Retina (tissue), 1 donor: ENCODE measurements around the gene LMO2.

Source experiments
- DNase-seq: peaks from one replicate; pipeline ENCODE4 v3.0.0-alpha.2; 2016

Gene LMO2

GRCh38 chr11:33885338-33886005 is 6.4 kb downstream of the LMO2 start:
- no peak for DNase-seq

- DNase-seq = no peak
Measured at GRCh38 chr11:33884601-33885000, 7.3 kb downstream of the LMO2 start.

- DNase-seq = no peak
Measured at GRCh38 chr11:33884035-33884434, 7.8 kb downstream of the LMO2 start.

DNA sequence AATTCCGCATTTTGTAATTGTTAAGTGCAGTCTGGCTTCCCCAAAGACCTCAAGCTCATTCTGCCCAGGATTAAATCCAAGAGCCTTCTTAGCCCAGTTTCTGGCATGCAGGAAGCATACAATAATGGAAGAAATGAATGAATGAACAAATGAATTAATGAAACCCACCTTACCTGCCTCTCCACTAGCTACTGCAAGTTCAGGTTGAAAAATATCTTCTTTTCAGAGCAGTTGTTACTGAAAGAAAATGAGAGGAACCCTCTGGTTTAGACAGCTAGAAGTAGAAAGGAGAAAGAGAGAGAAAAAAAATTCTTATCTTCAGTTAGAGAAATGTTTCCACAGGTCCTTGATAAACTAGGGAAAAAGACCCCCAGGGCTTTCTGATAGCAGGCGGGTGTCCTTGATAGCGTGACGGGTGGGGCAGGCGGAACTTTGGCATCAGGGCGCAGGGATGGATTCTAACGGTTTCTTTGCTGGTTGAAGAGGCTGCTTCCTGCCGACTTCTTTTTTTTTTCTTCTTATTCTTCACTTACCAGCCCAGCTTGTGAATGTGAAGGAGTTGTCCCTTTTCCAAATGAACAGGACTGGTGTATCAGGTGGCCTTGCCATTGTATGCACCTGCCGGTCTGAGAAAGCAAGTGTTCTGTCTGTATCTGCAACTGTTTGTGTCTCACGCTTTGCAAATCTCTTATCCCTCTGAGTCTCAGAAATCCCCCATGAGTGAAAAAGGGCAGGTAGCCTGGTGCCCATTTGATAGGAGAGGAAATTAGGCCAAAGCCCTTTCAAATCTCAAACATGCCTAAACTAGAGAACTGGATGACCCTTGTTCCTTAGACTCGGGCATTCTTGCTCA is 10.0 kb downstream of the LMO2 start:
- DNase-seq = no peak

DNA sequence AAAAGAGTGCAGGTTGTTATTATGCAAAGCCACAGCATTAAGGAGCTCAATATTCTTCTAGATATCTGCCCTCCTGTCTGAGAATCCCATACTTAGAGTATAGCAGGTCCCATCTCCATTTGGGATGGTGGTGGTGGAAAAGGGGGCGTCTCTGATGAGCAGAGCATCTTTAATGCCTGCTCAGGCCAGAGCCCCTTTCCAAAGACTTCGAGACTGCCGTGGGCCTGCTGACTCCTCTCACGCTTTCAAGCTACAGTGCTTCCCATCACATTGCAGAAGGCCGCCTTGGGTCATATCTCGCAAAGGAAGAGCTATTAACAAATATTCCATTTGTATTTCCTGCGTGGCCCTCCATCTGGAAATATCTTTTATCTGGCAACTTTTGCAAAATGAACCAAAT is 10.9 kb downstream of the LMO2 start:
- no peak for DNase-seq

- no peak for DNase-seq
Measured at GRCh38 chr11:33879375-33879774, 12.5 kb downstream of the LMO2 start.

DNA sequence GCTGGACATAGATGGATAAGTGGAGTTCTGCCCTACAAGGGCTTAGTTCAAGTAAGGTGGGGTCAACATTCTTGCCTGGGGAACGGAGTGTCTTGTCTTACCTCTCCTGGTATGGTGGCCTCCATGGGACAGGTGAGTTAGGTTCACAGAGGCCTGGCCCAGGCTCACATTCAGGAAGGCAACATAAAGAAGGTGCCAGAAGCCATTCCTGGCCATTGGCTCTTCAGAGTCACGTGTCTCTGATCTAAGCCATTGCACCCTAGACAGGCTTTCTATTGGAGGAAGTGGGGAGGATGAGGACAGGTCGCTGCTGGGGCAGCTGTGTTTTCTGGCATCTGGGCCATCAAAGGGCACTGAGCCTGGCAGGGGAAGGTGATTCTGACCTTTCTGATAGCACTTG is 14.8 kb downstream of the LMO2 start:
- DNase-seq = no peak

DNA sequence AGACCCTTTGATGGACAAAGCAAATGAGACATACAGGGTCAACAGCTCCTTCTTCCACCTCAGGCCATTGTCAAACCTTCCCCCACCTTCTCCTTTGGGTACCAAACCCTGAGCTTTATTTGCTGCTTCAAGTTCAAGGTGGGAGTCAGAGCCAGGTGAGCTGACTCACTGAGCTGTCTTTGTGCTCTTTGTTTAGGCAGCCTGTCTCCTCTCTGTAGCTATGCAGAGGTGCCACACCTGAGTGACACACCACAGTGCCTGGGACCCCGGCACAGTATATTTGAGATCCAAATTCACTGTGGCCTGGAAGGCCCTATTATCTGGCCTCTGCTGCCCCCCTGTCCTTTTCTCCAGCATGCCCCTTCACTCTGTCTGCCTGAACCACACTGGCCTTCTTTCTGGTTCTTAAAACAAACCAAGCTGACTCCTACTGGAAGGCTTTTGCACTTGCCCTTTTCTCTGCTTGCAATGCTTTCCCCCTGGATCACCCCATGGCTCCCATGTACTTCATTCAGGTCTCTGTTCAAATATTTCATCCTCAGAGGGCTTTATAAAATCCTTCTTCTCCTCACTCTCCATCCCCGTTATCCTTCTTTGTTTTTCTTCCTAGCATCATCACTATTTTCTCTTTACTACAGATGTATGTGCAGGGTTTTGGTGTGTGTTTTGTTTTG is 16.1 kb downstream of the LMO2 start:
- DNase-seq = no peak

DNA sequence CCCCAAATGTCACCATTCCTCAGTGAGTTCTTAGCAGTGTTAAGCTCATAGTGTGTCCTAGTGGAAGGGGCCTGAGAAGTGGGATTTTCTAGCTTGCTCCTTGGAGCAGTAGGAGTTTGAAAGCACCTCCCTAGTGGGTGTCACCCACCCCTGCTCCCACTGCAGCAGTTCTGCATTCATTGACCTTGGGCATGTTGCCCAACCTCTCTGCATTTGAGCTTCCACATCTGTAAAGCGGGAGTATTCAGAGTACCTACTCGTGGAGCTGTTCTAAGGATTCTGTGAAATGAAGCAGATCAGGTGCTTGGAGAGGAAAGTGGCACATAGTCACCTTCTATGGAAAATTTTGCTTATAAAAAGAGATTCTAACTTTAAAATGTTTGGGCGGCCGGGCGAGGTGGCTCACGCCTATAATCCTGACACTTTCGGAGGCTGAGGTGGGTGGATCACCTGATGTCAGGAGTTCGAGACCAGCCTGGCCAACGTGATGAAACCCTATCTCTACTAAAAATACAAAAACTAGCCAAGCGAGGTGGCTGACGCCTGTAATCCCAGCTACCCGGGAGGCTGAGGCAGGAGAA is 16.9 kb downstream of the LMO2 start:
- DNase-seq = no peak

DNA sequence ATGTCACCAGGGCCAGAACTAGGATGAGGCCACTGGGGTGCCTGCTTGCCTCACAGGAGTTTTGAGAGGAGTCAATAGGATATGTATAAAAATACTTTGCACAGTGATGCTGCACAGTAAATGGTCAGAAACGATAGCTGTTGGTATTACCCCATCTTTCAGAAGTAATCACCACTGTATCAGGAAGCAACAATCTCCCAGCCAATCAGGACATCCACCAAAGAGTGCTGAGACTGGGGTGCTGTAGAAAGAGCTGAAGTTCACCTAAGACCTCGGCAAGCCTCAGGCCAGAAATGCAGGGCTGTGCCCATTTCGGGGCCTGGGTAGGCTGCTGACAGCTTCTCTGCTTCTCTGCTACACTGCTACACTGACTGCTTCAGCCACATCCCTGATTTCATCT is 17.4 kb downstream of the LMO2 start:
- no peak for DNase-seq

DNA sequence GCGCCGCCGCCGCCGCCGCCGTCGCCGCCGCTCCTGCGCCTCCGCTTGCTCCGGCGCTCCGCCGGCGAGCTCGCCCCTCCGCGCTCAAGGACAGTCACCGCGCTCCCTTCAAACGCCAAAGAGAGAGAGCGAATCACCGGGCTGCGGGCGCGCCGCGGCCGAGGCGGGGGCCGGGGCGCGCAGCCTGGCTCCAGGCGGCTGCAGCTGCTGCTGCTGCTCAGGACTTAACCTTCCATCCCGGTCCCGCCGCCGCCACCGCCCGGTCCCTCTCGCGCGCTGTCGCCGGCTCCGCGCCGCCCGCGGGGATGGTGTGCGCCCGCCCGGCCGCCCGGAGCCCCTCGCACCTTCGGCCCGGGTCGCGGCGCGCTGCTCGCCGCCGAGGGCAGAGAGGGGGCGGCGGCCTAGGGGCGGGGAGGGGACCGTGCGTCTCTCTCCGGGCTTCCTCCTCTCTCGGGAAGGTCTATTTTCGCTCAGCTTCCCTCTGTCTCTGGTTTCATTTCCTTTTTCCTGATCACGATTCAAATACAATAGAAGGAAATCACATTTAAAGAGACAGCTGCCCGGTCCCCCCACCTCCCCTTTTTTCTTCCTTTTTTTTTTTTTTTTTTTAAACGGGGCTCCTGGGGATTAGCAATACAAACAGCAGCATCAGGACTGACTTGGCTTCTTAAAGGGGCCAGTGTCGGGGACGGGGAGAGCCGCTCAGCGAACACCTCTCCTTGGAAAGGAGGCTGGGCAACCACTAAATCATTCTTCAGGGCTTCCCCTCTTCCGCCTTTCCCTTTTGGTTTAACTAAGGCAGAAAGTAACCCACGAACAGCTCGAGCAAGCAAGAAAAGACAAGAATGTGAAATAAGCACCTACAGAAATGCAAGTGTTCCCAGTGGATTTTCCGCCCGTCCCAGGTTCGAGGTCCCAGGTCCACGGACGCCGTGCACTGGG is 22.1 kb downstream of the LMO2 start:
- DNase-seq = peak; percentile 75

- peak; percentile 60 for DNase-seq
Measured at GRCh38 chr11:33868647-33869461, 23.0 kb downstream of the LMO2 start.

DNA sequence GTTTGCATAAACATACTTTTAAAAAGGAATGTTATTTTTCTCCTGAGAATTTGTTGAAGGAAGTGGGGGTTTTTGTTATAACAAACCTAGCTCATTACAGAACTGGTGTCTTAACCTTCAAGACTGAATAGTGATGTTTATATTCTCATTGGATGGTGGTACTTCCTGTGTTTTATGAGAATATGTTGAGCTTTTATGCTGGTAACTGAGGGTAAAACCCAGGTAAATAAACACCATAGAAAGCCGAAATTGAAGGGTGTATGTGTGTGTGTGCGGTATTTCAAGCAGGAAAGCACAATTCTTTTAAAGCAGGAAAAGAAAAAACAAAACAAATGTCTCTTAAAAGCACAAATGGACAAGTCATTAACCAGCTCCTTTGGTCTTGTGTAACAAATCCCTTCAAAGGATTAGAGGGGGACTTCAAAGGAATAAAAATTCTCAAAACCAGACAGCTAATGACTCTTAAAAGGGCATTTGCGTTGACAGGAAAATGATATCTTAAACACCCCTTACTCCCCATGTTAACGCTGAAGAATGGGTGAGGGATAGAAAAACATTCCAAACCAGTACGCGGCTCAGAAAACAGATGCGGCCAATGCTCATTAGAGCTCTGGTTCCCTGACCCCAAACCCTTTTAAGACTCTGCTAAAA is 23.8 kb downstream of the LMO2 start:
- DNase-seq = peak; percentile 33

- DNase-seq = no peak
Measured at GRCh38 chr11:33867561-33867960, 24.3 kb downstream of the LMO2 start.

DNA sequence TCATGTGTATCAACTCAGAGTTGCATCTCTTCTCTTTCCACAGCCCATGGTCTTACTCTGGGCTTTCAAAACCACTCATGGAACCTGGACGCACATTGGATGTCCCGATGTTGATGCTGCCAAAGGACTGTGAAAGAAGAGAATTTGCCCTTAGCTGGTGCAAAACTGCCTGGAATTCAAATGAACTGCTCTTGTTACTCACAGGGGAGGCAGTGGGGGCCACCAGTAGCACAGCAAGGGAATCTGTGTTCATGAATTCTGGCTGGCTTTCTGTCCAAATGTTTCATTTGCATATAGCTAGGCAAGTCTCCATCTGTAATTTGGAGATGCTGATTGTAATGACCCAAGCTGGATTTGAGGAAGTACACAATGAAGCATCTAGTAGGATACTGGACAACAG is 24.9 kb downstream of the LMO2 start:
- DNase-seq = no peak

DNA sequence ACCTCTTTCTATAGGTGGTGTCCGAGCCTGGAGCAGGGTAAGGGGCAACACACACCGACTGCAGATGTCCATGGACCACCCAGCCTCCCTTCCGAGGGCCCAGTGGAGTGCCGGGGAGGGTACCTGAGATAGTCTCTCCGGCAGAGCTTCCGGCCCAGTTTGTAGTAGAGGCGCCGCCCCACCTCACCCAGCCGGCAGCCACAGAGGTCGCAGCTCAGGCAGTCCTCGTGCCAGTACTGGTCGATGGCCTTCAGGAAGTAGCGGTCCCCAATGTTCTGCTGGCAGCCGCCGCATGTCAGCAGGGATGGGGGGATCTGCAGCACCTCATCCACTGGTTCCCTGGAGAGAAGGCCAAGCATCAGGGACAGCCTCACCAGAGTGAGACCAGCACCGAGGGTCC is 27.4 kb downstream of the LMO2 start:
- no peak for DNase-seq

GRCh38 chr11:33863418-33864172 is 28.3 kb downstream of the LMO2 start:
- DNase-seq = no peak

DNA sequence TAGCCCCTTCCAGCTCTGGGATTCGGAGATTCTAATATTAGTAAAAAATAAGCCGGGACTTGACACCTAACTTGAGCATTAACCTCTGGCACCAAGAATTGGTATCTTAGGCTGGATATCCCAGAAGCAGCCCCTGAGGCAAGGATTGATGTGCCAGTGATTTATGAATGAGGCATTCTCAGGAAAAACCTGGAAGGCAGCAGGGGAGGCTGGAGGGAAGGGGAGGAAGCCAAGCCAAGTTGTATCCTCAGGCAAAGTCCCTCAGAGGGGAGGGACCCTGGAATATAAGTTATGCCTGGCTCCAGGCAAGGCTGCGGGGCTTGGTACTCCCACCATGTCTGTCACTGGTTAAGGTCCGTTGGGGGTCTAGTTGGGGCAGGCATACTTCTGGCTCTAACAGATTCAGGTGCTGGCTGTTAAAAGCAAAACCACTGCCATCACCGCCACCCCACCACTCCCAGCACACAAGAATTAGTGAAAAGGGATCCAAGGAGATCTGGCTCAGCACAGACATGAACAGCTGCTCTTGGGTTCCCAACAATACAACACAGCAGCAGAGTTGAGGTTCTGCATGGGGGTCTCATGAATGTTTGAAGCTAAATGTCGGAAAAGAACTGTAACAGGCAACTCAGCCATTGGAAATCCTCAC is 29.8 kb downstream of the LMO2 start:
- DNase-seq = no peak

- DNase-seq = no peak
Measured at GRCh38 chr11:33861386-33861785, 30.5 kb downstream of the LMO2 start.

GRCh38 chr11:33860926-33861325 is 30.9 kb downstream of the LMO2 start:
- no peak for DNase-seq
